ENCODE results near the gene KRTAP10-3. TPM values are rescaled to one million over a fixed set of nuclear protein-coding genes. Genes with fewer than 3 reads are reported as not detected.

The KRTAP10-3 gene
- total RNA-seq, 1 experiment from 2014 or later: not detected

- Histone ChIP-seq H3K9me3 (ENCODE audit: low read length) (0 out of 2 replicates have a peak, but pooled peaks cover 5% of the 10 kb centered on the region), H2AFZ (ENCODE audit: low read length) (no peak overlapping the region), H3K27ac (ENCODE audit: low read length) (no peak overlapping the region), H3K36me3 (ENCODE audit: low read depth, low read length) (no peaks in the 10 kb centered on the region), H3K4me1 (ENCODE audit: insufficient read depth, low read length) (peaks cover 3% of the 10 kb centered on the region; the same call in 1 of the 2 replicates), H3F3A (ENCODE audit: low read length, unreplicated experiment) (no peaks in the 10 kb centered on the region), H3K4me2 (ENCODE audit: low read length) (no peak overlapping the region), H3K79me2 (ENCODE audit: low read length) (no peaks in the 10 kb centered on the region), H4K20me1 (ENCODE audit: low read length) (no peaks in the 10 kb centered on the region), H3K9me2 (replicated peaks; ENCODE audit: low read length) (no peaks in the 10 kb centered on the region), H3K4me3 (ENCODE audit: low read length) (no peak overlapping the region), H3K27me3 (ENCODE audit: low read length) (no peaks in the 10 kb centered on the region), H3K9ac (ENCODE audit: low read length) (no peak overlapping the region)
- POLR2A ChIA-PET (ENCODE audit: unreplicated experiment): no interaction called here
- CTCF ChIA-PET: no interaction called here
- intact Hi-C loops (cut with micrococcal nuclease): no loop called here
- DNase-seq (no peak), ATAC-seq (no peak)
- BruUV-seq (replicated peaks): no TSS peak
- no peak for TF ChIP-seq EZH2 (IDR thresholded peaks at IDR 0.05; ENCODE audit: low read length, unreplicated experiment)
- TF ChIP-seq EZH2phosphoT487 (IDR thresholded peaks at IDR 0.05; ENCODE audit: borderline replicate concordance, low read length): no peak
- TF ChIP-seq, protein P1, sequence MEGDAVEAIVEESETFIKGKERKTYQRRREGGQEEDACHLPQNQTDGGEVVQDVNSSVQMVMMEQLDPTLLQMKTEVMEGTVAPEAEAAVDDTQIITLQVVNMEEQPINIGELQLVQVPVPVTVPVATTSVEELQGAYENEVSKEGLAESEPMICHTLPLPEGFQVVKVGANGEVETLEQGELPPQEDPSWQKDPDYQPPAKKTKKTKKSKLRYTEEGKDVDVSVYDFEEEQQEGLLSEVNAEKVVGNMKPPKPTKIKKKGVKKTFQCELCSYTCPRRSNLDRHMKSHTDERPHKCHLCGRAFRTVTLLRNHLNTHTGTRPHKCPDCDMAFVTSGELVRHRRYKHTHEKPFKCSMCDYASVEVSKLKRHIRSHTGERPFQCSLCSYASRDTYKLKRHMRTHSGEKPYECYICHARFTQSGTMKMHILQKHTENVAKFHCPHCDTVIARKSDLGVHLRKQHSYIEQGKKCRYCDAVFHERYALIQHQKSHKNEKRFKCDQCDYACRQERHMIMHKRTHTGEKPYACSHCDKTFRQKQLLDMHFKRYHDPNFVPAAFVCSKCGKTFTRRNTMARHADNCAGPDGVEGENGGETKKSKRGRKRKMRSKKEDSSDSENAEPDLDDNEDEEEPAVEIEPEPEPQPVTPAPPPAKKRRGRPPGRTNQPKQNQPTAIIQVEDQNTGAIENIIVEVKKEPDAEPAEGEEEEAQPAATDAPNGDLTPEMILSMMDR (conservative IDR thresholded peaks at IDR 0.05; ENCODE audit: low read depth, low read length): no peak
Measured at GRCh38 chr21:44585892-44586291, 27.3 kb upstream of the KRTAP10-3 start.

- 0 out of 2 replicates have a peak, but pooled peaks cover 5% of the 10 kb centered on the region for H3K9me3 ChIP-seq (ENCODE audit: low read length)
- intact Hi-C loops (cut with micrococcal nuclease): no loop called here
Measured at GRCh38 chr21:44583800-44584147, 25.2 kb upstream of the KRTAP10-3 start.

More at GRCh38 chr21:44583800-44584147, 25.2 kb upstream of the KRTAP10-3 start:
- Histone ChIP-seq H3K4me3 (ENCODE audit: low read length) (no peak overlapping the region), H2AFZ (ENCODE audit: low read length) (no peak overlapping the region), H3F3A (ENCODE audit: low read length, unreplicated experiment) (no peaks in the 10 kb centered on the region), H3K4me2 (ENCODE audit: low read length) (peak overlapping the region; percentile 42; the same call in 1 of the 2 replicates), H3K4me1 (ENCODE audit: insufficient read depth, low read length) (peaks cover 10% of the 10 kb centered on the region; the same call in 1 of the 2 replicates), H3K27ac (ENCODE audit: low read length) (no peak overlapping the region), H3K9me2 (replicated peaks; ENCODE audit: low read length) (no peaks in the 10 kb centered on the region), H3K27me3 (ENCODE audit: low read length) (no peaks in the 10 kb centered on the region), H4K20me1 (ENCODE audit: low read length) (no peaks in the 10 kb centered on the region), H3K9ac (ENCODE audit: low read length) (no peak overlapping the region), H3K79me2 (ENCODE audit: low read length) (no peaks in the 10 kb centered on the region), H3K36me3 (ENCODE audit: low read depth, low read length) (no peaks in the 10 kb centered on the region)
- TF ChIP-seq EZH2phosphoT487 (IDR thresholded peaks at IDR 0.05; ENCODE audit: borderline replicate concordance, low read length) (no peak), EZH2 (IDR thresholded peaks at IDR 0.05; ENCODE audit: low read length, unreplicated experiment) (no peak)
- TF ChIP-seq, protein P1 (conservative IDR thresholded peaks at IDR 0.05; ENCODE audit: low read depth, low read length): no peak
- ChIA-PET CTCF (interaction anchor here (0.5 kb wide), 1 partner anchor 10 kb away, joined by 3 read pairs; no protein-coding TSS in a partner anchor), POLR2A (ENCODE audit: unreplicated experiment) (interaction anchor here (0.6 kb wide), 1 partner anchor 218 kb away, joined by 22 read pairs; the partner anchor contains the start of gene UBE2G2)
- peak; percentile 40 for ATAC-seq
- BruUV-seq (replicated peaks): no TSS peak
- peak; percentile 64 for DNase-seq

Measured in PC-3 (cell line).